HG02571 (cell line): Measurements from ENCODE around the gene TSPAN5.
"Not testable (repeated sequence)": the region's sequence is repeated elsewhere in the genome, so short reads cannot be mapped to it uniquely, and the experiment has no call there.

Source experiments
- ATAC-seq: cut with Tn5 transposase; IDR thresholded peaks from one replicate; pipeline ENCODE4 v1.9.1; 2021; ENCODE audit warnings: mild to moderate bottlenecking, moderate library complexity; ENCODE audit not compliant: unreplicated experiment

The TSPAN5 gene

DNA sequence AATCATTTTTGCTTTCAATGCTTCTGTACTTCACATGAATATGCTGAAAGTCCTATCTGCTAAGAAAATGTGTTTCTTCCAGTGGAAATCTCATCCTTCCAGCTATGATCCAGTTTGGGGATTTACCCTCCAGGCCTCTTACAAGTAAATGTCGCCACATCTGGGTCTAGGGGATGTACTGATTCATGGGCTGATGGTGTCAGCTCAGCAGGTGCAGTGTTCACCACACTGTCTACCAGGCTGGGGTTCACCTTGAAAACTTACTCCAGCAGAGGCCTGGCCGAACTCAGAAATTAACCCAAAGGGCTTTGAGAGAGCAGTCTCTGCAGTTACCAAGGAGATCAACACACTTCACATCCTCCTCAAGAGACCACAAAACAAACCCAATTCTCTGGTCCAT lies 154.3 kb downstream of the TSPAN5 start:
- ATAC-seq = no peak

DNA sequence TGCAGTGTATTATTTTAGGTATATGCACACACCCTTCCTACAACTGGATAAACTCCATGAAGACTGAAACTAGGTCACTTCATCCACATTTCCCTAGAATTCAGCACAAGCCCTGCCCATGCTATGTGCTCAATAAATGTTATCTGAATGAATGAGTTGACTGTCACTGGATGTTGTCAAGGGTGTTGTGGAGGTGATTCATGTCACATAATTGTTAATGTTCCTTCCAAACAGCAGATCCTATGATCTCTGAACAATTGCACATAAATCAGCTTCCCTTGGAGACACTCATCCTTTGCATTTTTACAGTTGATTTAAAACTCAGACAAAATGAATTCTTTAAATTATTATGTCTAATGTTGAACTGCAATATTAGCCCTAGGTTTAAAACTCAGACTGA lies 154.7 kb downstream of the TSPAN5 start:
- ATAC-seq = no peak

DNA sequence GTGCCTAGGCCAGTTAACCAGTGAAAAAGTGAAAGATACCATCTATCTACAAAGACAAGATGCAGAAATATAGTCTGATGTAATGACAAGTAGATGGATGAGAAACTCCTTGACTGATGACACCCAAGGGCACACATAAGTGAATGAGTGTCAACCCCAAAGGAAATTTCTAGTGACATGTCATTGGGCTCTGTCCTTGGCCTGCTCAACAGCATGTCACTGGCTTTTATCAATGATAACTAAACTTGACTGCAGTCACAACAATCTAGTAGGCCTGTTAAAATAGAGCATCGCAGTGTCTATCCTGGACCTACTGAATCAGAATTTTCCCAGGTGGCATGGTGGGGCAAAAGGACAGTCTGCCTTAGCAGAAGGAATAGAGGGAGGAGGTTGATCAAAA lies 155.8 kb downstream of the TSPAN5 start:
- ATAC-seq = no peak

DNA sequence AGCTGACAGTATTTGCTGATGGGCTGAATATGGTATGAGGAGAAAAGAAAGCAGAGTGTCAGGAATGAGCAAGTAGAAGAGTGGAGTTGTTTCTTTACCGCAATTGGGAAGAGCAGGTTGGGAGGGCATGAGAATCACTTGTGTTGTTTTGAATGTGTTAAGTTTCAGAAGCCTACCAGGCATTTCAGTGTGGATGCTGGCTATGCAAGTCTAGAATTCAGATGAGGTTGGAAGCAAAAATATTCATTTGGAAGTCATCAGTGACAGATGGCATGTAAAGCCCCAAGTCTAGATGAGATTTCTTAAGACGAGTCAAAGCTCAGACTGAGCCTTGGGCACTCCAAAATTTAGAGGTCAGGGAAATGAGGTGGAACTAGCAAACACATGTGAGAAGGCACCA lies 156.4 kb downstream of the TSPAN5 start:
- no peak for ATAC-seq

DNA sequence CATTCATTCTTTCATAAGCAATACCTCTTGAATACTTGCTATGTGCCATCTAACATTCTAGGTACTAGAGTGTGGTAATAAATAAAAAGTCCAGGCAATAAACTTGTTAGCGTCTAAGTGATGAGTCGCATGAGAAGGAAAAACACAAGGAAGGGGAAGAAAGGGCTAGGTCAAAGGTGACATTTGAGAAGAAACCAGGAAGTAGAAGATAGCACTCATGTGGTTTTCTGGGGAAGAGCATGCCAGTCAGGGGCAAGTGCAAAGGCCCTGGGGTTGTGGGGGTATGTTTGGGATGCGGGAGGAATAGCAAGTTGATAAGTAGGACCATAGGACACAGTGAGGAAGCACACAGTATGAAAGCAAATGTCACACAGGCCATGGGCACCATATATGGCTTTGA lies 157.0 kb downstream of the TSPAN5 start:
- ATAC-seq = no peak

DNA sequence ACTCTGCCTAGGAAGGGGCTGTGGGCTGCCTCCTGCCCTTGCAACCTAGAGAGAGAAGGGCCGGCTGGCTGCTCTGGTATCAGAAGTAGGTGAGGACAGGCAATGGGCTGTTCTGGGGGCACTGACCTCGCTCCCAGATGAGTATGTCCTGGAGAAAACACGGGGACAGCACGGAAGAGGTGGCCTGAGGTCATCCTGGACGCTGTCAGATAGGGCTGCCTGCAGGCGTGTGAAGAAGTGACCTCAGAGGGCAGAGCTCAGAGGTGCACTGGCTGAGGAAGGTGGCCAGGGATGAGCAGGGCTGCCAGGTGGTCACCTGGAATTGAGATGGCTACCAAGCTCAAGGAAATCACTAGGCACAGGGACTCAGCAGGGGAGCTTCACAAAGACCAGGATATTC lies 159.6 kb downstream of the TSPAN5 start:
- ATAC-seq = no peak

DNA sequence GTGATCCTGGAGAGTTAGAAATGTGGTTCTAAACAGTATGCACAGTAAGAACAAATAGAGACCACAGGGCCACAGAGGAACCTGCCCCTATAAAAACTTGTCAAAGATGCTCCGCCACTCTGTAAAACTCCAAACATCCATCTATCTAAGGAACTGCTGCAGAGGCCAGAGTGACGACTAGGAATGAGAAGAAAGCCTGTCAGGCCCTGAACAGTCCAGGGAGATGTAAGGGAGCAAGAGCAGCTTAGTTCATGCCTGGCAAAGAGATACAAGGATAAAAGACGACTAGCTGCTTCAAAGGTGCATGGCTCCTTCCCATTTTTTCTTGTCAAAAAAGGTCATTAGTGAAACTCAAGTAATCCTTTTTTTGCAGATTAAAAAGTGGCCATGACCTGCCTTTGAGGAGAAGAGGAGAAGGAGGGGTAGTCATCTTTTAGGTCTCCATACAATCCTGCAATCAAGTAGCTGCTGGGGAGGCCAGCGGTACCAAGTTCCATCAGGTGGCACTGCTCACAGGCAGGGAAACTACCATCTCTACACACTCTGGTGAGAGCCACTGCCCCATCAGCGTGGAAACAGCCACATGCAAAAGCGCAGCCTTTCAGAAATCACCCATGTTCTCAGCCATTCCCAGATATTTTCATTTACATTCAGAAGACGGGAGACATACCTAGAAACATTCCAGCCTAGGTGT lies 162.1 kb downstream of the TSPAN5 start:
- ATAC-seq = no peak

DNA sequence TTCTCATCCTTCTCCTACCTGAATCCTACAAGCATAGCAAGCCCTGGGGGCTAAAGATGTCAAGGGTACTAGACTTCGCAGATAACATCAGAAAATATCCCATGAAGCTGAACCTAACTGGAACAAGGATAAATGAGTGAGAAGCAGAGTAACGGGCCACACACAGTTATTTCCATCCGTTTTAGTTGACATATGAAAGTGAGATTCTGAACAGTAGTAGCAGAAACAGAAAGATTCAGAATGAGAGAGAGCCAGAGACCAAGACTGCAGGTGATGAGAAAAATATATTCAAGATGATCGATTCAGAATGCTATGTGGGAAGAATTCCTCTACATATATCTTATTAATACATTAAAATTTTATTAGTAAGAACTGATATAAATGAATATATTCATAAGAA lies 165.1 kb downstream of the TSPAN5 start:
- peak; percentile 61 for ATAC-seq

DNA sequence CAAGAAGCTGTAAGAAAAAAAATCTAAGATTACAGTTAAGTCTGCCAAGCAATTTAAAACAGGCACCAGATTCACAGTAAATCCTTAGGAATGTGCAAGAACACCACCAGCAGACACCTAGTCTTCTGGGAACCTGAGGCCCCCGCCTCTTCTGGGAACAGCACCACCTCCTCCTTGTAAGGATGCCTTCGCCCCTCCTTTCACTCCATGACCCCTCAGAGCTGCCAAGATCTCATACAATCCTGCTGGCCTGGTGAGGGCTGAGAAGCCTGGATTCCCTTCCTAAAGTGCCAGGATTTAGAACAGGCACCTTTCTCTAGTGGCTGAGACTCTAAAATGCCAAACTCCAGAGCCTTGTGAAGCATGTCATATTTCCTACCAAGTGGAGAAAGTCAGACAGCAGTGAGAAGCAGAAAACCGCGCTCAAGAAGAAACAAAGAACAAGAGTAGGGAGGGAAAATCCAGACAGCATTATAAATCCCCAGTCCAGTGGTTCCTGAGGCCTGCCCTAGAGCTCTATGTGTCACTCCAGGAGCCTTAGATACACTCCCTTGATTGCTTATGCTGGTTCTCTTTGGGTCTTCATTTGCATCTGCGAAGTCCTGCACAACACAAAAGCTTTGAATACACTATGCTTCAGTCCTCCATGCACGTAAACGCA lies 166.4 kb downstream of the TSPAN5 start:
- ATAC-seq = no peak

DNA sequence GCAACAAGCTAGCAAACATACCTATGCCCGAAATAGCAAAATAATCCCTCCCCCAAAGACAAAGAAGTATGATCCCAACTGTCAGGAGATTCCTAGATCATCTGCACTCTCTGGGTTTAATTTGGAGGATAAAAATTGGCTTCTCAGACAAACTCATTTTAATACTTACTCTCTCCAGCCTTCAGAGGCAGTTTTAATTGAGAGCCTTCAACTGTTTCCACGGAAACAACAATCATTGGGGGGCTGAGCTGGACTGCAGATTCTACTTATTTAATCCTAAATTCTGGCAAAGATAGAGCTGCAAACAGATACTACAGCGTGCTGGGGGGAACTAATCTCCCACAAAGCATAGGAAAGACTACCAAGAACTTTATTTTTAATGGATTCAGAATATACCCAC lies 168.2 kb downstream of the TSPAN5 start:
- no peak for ATAC-seq

DNA sequence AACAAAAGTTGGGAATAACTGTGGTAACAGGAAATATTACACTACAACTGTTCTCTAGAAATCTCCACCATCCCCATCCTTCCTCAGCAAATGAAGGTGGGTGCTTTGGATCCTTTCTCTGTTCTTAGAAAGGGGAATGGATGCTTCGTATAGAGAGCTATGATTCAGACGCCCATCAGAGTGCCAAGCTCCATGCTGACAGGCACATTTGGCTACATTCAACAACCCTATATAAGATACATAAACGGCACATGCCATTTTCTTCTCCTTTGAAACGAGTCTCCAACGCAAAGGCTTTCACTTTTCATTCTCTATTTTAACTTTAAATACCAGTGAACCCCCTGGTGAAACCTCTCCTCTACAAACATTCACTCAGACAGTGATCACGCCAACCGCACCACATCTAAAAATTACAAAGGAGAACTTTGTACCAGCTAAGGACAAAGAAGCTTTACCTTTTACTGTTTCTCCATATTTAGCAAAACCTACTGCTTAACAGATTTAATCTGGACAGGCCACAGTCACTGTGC lies 172.5 kb downstream of the TSPAN5 start:
- no peak for ATAC-seq

DNA sequence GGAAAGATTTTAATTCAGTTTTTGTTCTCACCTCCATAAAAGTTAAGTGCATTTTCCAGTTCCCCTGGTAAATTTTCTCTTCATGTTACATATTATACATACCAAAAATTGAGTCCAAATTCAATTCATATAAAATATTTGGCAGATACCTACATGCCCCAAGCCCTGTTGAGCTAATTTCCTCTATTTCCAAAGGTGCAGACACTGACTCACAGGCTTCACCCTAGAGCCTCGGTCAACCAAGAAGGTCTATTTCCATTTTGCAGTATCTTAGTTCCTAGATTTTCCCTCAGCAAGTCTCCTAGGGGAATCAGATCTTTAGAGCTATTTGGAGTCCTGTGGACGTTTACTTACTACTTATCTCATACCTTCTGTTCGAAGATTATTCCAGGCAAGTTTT lies 174.4 kb downstream of the TSPAN5 start:
- no peak for ATAC-seq

DNA sequence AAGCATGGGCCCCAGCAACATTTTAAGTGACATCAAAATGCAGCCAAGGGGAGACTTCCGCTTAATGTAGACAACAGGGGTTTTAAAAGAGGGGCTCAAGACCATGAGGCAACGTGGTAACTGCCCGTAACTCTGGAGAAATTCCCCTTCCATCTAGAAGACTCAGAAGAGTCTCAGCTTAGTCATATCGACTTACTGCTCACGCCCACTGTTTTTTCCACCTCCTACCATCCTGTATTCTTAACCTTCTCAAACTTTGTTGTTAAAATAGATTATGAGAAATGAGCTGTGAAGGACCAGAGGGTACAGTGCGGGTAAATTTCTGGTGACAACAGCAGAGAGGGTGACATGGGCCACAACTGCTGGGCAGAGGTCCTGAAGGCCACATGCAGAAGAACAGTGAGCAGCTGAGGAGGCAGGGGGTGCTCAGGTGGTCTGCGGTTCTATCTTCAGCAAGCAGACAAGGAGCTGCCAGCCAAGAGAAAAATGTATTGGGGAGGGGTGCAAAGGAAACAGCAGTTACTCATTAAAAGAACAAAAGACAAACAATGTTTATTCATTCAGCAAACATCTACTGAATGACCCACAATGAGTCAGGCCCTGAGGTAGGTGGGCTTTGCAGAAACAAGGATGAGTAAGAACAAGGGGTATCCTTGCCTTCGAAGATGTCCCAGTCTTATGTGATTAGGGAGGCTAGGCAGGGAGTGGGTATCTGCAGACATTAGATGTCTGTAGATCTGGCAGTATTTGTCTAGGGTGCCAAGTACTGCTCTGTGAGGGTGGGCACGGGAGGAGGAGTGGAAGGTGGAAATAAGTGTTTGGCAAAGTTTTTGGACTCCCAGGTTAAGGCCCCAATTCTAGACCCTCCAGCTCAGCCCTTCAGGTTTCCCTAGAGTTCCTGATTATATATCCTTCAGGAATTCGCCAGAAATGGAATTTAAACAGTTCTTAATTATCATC lies 175.3 kb downstream of the TSPAN5 start:
- ATAC-seq = peak; percentile 88

DNA sequence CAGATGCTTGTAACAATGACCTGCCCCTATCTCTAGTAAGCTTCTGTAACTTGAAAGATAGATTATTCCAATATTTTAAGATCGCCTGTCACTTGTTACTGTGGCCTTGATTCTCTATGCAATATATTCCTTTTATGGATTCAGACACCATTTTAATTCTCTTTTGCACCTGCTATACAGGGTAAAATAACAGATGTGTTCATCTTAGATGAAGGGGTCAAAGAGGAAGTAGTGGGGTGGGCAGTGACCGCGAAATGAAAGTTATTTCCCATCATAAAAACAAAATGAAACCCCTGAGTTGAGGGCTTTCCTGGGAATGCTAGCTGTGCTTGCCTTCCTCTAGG lies 175.9 kb downstream of the TSPAN5 start:
- peak; percentile 10 for ATAC-seq

DNA sequence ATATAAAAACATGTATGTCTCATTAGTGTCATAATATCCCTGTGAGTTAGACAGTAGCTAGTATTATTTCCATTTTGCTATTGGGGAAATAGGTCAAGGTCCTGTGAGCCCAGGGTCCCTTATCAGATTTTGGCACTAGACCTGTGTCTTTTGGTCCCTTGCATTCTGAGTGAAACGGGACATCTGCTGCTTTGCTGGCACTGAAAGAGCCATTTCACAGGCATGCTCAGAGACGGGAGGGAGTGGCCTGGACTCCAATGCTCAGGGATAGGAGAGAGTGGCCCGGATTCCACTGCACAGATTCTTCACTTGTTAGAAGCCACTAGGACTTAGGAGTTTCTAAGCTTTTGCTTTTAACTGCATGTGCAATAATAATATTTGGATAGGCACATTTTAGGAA lies 177.2 kb downstream of the TSPAN5 start:
- ATAC-seq = no peak

DNA sequence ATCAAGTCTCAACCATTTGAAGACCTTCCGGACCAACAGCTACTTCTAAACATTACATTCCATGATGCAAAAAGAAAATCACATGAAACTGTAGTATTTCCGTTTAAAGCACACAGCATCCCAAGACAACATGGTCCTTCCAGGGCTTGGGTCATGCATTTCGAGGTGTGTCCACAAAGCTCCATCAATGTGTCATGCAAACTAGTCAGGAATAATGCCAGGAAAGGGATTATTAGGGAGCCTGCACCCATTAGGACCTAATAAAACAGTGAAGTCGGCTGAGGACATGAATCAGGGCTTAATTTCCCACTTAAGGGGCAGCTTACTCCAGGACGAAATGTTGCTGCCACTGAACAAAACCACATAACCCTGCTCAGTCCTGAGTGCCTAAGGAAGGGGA lies 177.9 kb downstream of the TSPAN5 start:
- ATAC-seq = no peak

DNA sequence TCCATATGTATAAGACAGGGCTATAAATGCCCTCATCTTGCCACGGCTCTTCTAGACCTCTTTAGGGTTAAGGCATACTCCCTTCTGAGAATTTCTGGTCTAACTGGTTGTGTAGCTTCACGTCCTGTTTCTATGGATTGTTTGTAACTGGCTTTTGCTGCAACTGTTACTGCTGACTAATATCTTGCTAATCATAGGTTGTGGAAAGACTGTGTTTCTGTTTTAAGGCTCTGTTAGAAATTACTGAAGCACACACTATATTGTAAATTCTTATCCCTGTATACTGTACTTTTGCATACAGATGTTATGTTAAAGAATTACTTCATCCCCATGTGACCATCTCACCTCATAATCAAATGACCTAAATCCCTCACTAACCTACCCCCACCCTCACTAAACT lies 178.8 kb downstream of the TSPAN5 start:
- ATAC-seq = not testable (repeated sequence)

DNA sequence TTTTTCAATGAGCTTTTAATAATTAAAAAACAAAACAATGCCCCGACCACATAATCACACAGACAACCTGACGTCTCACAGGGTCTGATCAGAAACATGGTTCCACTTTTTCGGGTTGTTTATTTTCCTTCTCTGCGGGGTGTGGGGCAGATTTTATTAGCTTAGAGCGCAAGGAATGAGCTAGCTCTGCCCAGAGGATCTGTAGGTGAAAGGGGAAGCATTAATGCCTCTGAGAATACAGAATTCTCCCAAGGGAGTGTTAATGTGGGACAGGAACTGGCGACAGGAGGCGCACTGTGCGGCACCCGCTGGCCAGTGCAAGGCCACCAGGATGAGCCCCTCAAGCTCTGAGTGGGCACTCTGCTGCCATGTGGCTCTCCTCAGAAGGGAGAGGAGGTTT lies 181.5 kb downstream of the TSPAN5 start:
- no peak for ATAC-seq

DNA sequence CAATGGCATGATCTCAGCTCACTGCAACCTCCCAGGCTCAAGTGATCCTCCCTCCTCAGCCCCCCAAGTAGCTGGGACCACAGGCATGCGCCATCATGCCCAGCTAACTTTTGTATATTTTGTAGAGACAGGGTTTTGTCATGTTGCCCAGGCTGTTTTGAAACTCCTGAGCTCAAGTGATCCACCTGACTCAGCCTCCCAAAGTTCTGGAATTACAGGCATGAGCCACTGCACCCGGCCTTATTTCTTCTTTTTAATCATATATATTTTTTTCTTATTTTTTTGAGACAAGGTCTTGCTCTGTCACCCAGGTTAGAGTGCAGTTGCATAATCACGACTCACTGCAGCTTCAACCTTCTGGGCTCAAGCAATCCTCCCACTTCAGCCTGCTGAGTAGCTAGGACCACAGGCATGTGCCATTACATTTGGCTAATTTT lies 184.0 kb downstream of the TSPAN5 start:
- no peak for ATAC-seq

DNA sequence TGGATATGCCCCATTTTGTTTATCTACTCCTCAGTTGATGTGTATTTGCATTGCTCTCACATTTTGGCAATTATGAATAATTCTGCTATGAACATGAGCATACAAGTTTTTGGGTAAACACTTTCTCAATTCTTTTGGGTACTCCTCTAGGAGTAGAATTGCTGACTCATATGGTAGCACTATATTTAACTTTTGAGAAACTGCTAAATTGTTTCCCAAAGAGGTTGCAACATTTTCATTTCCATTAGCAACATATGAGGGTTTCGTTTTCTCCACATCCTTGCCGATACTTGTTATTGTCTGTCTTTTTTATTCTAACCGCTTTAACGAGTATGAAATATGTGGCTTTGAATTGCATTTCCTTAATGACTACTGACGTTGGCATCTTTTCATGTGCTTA lies 185.4 kb downstream of the TSPAN5 start:
- ATAC-seq = no peak

DNA sequence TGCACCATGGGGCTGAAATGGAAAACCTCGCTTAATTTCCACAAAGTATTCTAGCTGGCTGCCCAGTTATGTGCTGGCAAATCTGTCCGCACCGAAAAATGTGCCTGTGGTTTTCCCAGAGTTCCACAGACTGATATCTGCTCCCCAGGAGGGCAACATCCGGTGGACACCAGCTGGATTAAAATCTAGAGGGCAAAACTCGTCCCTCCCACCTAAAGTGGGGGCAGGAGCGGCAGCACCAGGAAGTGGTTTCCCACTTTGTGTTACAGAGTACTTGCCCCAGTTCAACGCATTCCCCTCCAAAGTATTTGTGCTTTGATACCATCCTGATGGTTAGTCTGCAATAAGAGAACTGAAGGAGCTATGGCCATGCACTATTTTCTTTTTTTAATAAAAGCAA lies 187.6 kb downstream of the TSPAN5 start:
- no peak for ATAC-seq

DNA sequence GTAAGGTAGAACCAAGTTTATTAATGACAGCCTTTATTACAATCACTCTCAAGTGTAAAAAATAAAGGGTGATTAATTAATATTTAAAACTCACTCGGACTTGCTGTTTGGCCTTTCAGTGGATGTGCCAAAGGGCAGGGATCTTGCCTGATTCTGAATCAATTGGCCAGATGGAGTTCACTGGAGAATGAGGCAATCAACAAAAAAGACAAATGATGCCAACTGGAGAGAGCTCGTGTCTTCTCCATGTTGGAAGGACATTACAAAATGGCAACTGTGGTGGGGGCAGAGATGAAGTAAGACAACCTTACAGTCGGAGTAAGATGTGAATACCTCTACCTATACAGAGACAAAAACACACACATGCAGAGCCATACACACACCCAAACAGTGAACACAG lies 188.0 kb downstream of the TSPAN5 start:
- no peak for ATAC-seq
